Measurements from ENCODE around the gene DDB1.

DDB1 gene

DNA sequence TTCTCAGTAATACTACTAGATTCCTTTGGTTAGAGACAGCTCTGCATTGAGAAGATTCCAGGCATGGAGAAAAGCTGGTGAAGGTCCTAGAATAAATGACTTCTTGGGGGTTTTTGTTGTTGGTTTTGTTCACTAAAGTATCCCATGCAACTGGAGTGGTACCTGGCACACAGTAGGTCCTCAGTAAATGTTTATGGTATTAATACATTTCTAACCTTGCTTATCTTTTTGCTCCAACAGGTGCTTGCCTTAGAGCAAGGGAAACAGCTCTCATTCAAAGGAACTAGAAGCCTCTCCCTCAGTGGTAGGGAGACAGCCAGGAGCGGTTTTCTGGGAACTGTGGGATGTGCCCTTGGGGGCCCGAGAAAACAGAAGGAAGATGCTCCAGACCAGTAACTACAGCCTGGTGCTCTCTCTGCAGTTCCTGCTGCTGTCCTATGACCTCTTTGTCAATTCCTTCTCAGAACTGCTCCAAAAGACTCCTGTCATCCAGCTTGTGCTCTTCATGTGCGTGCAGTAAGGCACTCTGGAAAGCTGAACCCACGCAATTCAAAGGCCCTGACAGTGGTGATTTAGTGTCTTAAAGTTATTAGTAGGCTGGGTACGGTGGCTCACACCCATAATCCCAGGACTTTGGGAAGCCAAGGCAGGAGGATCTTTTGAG, 31.2 kb upstream of the DDB1 start:
- H3K36me3 ChIP-seq (ENCODE audit: control insufficient read depth in 1 of 2, insufficient read depth in 2 of 2, low read length in 2 of 2): peaks cover 40 to 51% of the 10 kb centered on the region in 2 donors
- no peaks in the 10 kb centered on the region for H3K27me3 ChIP-seq (ENCODE audit: low read depth, low read length)
- H3K4me3 ChIP-seq (ENCODE audit: low read depth in 1 of 2, low read length in 2 of 2): no peak overlapping the region
- peaks cover 0 to 22% of the 10 kb centered on the region in 2 donors for H3K4me1 ChIP-seq (ENCODE audit: control insufficient read depth in 1 of 2, insufficient read depth in 2 of 2, low read length in 2 of 2)
- no peak overlapping the region for H3K27ac ChIP-seq (ENCODE audit: low read length)
- no peaks in the 10 kb centered on the region for H3K9me3 ChIP-seq (ENCODE audit: control insufficient read depth in 1 of 2, low read length in 2 of 2)

DNA sequence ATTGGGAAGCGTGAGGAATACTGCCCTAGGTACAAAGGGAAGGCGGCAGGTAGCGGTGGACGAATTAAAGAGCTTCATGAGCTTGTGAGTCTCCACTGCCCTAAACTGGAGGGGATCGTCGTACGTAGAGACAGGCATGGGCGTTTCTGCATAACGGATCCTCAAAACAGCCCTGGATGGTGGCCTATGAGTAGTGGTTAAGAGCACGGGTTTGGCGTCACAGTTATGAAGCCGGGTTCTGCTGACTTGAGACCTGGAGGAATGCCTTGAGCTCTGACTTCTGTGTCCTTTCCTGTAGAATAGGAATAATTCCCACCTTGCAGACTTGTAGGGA, 29.6 kb upstream of the DDB1 start:
- Histone ChIP-seq H3K4me1 (ENCODE audit: control insufficient read depth in 1 of 2, insufficient read depth in 2 of 2, low read length in 2 of 2) (peaks cover 0 to 22% of the 10 kb centered on the region in 2 donors), H3K27ac (ENCODE audit: low read length) (peak overlapping the region; percentile 96), H3K4me3 (ENCODE audit: low read depth in 1 of 2, low read length in 2 of 2) (peak overlapping the region; percentile 78 to 84), H3K36me3 (ENCODE audit: control insufficient read depth in 1 of 2, insufficient read depth in 2 of 2, low read length in 2 of 2) (peaks cover 27 to 36% of the 10 kb centered on the region in 2 donors), H3K9me3 (ENCODE audit: control insufficient read depth in 1 of 2, low read length in 2 of 2) (no peaks in the 10 kb centered on the region), H3K27me3 (ENCODE audit: low read depth, low read length) (no peaks in the 10 kb centered on the region)

DNA sequence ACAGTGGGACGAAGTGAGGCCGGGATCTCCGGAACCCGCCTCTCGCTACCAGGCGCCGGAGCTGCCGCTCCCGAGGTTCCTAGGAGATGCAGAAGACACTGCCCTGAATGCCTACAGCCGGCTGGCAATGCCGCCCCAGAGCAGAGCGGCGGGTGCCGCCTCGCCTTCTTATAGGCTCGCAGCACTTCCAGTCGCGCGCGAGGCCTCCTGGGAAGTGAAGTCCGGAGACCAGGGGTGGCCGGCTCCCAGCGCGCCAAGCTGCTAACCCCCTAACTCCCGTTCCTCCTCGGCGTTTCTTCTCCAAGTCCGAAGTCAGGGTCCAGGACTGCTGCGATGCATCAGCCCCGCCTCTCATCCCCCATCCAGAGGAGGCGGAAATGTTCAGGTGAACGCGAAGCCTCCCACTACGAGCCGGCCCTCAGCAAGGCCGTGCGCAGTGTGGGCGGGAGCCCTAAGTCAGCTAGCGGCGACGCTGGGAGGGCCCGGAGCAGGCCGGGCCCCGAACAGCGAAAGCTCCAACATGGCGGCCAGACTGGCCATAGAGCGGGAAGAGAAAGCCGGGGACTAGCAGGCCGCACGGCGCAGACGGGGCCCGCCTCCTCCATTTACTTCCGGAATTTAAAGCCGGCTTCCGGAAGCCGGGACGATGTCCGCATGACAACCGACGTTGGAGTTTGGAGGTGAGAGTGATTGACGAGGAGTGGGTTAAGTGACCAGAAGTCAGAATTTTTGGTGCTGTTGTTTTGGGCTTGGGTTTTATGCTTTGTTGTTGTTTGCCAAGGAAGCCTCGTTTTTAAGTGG, 29.0 kb upstream of the DDB1 start, which contains the start of the genes CYB561A3 and TMEM138:
Gene CYB561A3, minus strand, starts transcription at position 142 of the 801 bp plus-strand sequence. CDS start 5,169 bp downstream, outside the sequence.
Gene TMEM138, plus strand, starts transcription at position 634 of the 801 bp plus-strand sequence. CDS start 2,017 bp downstream, outside the sequence.
- Histone ChIP-seq H3K27ac (ENCODE audit: low read length) (peak within 1 kb of the TSS; percentile 96), H3K36me3 (ENCODE audit: control insufficient read depth in 1 of 2, insufficient read depth in 2 of 2, low read length in 2 of 2) (peaks cover 21 to 34% of the 10 kb centered on the region in 2 donors), H3K27me3 (ENCODE audit: low read depth, low read length) (no peaks in the 10 kb centered on the region), H3K4me1 (ENCODE audit: control insufficient read depth in 1 of 2, insufficient read depth in 2 of 2, low read length in 2 of 2) (peaks cover 0 to 22% of the 10 kb centered on the region in 2 donors), H3K9me3 (ENCODE audit: control insufficient read depth in 1 of 2, low read length in 2 of 2) (no peaks in the 10 kb centered on the region), H3K4me3 (ENCODE audit: low read depth in 1 of 2, low read length in 2 of 2) (peak within 1 kb of the TSS; percentile 78 to 84)

DNA sequence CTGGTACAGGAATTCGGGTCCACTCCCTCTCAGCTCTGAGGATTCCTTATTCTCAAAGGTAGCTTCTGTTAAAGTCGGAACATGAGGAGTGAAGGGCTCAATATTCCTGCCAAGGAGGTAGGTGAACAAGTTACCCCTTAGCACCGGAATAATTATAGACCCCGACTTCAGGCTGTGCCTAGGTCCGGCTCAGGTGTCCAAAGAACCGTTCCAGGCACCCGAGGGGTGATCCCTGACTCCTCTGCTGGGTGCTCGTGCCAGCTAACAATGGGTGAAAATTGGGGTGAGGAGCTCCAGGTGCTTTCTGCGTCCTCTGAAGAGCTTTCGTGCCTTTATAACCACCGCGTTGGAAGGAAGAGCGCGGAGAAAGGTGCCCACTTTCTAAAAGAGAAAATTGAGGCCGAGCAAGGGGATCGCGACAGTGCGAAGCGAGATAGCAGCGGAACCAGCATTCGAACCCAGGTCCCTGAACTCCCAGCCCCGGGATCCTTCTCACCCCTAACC, 28.4 kb upstream of the DDB1 start:
- H3K27me3 ChIP-seq (ENCODE audit: low read depth, low read length): no peaks in the 10 kb centered on the region
- H3K4me1 ChIP-seq (ENCODE audit: control insufficient read depth in 1 of 2, insufficient read depth in 2 of 2, low read length in 2 of 2): peaks cover 0 to 25% of the 10 kb centered on the region in 2 donors
- peaks cover 18 to 29% of the 10 kb centered on the region in 2 donors for H3K36me3 ChIP-seq (ENCODE audit: control insufficient read depth in 1 of 2, insufficient read depth in 2 of 2, low read length in 2 of 2)
- H3K27ac ChIP-seq (ENCODE audit: low read length): peak overlapping the region; percentile 96
- H3K4me3 ChIP-seq (ENCODE audit: low read depth in 1 of 2, low read length in 2 of 2): peak overlapping the region; percentile 78 to 84
- no peaks in the 10 kb centered on the region for H3K9me3 ChIP-seq (ENCODE audit: control insufficient read depth in 1 of 2, low read length in 2 of 2)

DNA sequence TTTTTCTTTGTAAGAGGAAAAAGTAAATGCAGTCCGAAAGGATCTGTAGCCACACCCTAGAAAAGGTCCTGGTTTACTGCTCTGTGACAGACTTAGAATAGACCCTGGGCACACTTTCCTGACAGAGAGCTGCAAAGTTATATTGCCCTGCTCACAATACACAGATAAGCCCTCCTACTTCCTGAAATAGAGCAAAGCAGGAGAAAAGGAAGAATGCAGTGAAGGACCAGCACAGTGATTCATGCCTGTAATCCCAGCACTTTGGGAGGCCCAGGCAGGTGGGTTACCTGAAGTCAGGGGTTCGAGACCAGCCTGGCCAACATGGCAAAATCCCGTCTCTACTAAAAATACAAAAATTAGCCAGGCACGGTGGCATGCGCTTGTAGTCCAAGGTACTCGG, 26.6 kb upstream of the DDB1 start:
- no peak overlapping the region for H3K27ac ChIP-seq (ENCODE audit: low read length)
- H3K4me3 ChIP-seq (ENCODE audit: low read depth in 1 of 2, low read length in 2 of 2): no peak overlapping the region
- H3K36me3 ChIP-seq (ENCODE audit: control insufficient read depth in 1 of 2, insufficient read depth in 2 of 2, low read length in 2 of 2): peaks cover 10 to 16% of the 10 kb centered on the region in 2 donors
- H3K9me3 ChIP-seq (ENCODE audit: control insufficient read depth in 1 of 2, low read length in 2 of 2): no peaks in the 10 kb centered on the region
- H3K4me1 ChIP-seq (ENCODE audit: control insufficient read depth in 1 of 2, insufficient read depth in 2 of 2, low read length in 2 of 2): peaks cover 0 to 25% of the 10 kb centered on the region in 2 donors
- H3K27me3 ChIP-seq (ENCODE audit: low read depth, low read length): no peaks in the 10 kb centered on the region

DNA sequence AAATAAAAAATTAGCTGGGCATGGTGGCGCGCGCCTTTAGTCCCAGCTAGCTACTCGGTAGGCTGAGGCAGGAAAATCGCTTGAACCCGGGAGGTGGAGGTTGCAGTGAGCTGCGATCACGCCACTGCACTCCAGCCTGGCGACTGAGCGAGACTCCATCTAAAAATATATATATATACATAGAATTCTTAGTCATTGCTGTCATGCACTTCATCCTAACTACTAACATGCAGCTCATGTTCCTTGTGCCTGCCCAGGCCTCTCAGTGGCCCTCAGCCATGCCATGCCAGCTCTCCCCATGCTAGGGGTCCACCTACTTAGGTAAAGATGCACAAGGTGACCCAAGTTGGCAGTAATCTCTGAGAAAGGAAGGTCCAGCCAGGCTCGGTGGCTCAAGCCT, 25.7 kb upstream of the DDB1 start:
- H3K36me3 ChIP-seq (ENCODE audit: control insufficient read depth in 1 of 2, insufficient read depth in 2 of 2, low read length in 2 of 2): peaks cover 3 to 14% of the 10 kb centered on the region in 2 donors
- H3K27ac ChIP-seq (ENCODE audit: low read length): no peak overlapping the region
- no peaks in the 10 kb centered on the region for H3K27me3 ChIP-seq (ENCODE audit: low read depth, low read length)
- H3K4me1 ChIP-seq (ENCODE audit: control insufficient read depth in 1 of 2, insufficient read depth in 2 of 2, low read length in 2 of 2): peaks cover 0 to 24% of the 10 kb centered on the region in 2 donors
- no peaks in the 10 kb centered on the region for H3K9me3 ChIP-seq (ENCODE audit: control insufficient read depth in 1 of 2, low read length in 2 of 2)
- no peak overlapping the region for H3K4me3 ChIP-seq (ENCODE audit: low read depth in 1 of 2, low read length in 2 of 2)

DNA sequence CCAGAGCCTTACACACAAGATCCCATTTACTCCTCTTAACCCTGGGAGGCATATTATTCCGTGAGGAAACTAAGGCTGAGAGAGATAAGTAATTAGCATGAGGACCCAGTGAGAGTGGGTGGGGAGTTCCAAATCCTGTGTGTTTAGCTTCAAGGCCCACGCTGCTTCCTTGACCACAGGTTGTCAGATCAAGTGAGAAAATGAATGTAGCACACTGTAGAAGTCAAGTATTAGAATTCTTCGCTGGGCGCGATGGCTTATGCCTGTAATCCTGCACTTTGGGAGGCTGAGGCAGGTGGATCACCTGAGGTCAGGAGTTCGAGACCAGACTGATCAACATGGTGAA, 25.0 kb upstream of the DDB1 start:
- no peaks in the 10 kb centered on the region for H3K27me3 ChIP-seq (ENCODE audit: low read depth, low read length)
- H3K9me3 ChIP-seq (ENCODE audit: control insufficient read depth in 1 of 2, low read length in 2 of 2): no peaks in the 10 kb centered on the region
- peaks cover 0 to 17% of the 10 kb centered on the region in 2 donors for H3K4me1 ChIP-seq (ENCODE audit: control insufficient read depth in 1 of 2, insufficient read depth in 2 of 2, low read length in 2 of 2)
- no peak overlapping the region for H3K27ac ChIP-seq (ENCODE audit: low read length)
- H3K4me3 ChIP-seq (ENCODE audit: low read depth in 1 of 2, low read length in 2 of 2): no peak overlapping the region
- H3K36me3 ChIP-seq (ENCODE audit: control insufficient read depth in 1 of 2, insufficient read depth in 2 of 2, low read length in 2 of 2): peaks cover 7 to 20% of the 10 kb centered on the region in 2 donors

DNA sequence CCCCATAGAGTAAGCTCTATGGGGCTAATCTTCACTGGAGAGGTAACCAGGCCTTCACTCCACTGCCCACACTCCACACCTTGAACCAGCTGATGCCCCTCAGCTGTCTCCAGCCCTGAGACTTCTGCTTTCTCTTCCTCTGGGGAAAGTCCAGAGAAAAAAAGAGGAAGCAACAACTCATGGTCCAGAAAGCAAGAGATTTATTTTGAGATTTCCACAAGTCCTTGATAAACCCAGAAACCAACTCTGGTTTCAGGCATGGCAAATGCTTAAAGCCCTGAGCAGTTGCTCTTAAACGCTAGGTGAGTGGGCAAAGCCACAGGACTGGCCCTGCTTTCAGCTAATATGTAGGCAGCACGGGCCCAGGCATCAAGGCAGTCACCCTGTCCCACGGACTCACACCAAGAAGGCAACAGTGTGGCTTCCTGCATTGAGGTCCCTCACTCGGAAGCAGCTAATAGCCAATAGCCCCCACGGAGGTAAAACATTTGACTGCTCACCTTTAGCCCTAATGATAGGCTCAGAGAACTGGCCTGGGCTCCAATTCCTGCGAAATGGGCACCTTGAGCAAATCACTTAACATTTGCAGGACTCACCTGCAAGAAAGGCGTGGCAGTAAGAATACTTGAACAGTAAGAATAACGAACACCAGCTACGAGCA, 24.5 kb upstream of the DDB1 start:
- Histone ChIP-seq H3K27ac (ENCODE audit: low read length) (no peak overlapping the region), H3K27me3 (ENCODE audit: low read depth, low read length) (no peaks in the 10 kb centered on the region), H3K4me3 (ENCODE audit: low read depth in 1 of 2, low read length in 2 of 2) (no peak overlapping the region), H3K36me3 (ENCODE audit: control insufficient read depth in 1 of 2, insufficient read depth in 2 of 2, low read length in 2 of 2) (peaks cover 9 to 25% of the 10 kb centered on the region in 2 donors), H3K9me3 (ENCODE audit: control insufficient read depth in 1 of 2, low read length in 2 of 2) (no peaks in the 10 kb centered on the region), H3K4me1 (ENCODE audit: control insufficient read depth in 1 of 2, insufficient read depth in 2 of 2, low read length in 2 of 2) (peaks cover 0 to 14% of the 10 kb centered on the region in 2 donors)

DNA sequence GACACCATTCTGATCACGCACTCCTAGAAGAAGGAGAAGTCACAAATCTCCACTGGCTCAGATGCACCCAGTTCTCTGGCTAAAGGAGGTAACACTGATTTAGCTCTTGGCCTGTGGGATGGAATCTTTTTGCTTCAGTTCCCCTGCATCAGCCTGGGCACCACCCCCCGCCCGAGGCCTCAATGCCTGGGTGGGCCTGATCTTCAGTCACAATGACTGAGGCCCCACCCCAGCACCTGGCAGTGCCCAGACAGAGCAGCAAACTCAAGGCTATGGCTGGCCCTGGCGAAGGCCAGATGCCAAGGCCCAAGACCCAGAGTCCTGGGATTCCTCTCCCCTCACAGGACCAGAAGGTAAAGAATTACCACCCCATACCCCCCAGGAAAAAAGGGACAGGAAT, 23.8 kb upstream of the DDB1 start:
- Histone ChIP-seq H3K4me1 (ENCODE audit: control insufficient read depth in 1 of 2, insufficient read depth in 2 of 2, low read length in 2 of 2) (peaks cover 0 to 14% of the 10 kb centered on the region in 2 donors), H3K36me3 (ENCODE audit: control insufficient read depth in 1 of 2, insufficient read depth in 2 of 2, low read length in 2 of 2) (peaks cover 9 to 29% of the 10 kb centered on the region in 2 donors), H3K27me3 (ENCODE audit: low read depth, low read length) (no peaks in the 10 kb centered on the region), H3K4me3 (ENCODE audit: low read depth in 1 of 2, low read length in 2 of 2) (no peak overlapping the region), H3K27ac (ENCODE audit: low read length) (no peak overlapping the region), H3K9me3 (ENCODE audit: control insufficient read depth in 1 of 2, low read length in 2 of 2) (no peaks in the 10 kb centered on the region)

DNA sequence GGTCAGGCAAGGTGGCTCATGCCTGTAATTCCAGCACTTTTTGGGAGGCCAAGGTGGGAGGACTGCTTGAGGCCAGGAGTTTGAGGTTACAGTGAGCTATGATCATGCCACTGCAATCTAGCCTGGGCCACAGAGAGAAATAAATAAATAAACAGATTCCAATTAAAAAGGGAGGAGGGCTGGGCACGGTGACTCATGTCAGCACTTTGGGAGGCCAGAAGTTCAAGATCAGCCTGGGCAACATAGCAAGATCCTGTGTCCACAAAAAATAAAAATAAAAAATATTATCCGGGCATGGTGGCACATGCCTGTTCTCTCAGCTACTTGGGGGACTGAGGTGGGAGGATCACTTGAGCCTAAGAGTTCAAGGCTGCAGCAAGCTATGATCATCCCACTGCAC, 21.3 kb upstream of the DDB1 start:
- Histone ChIP-seq H3K27me3 (ENCODE audit: low read depth, low read length) (no peaks in the 10 kb centered on the region), H3K9me3 (ENCODE audit: control insufficient read depth in 1 of 2, low read length in 2 of 2) (no peaks in the 10 kb centered on the region), H3K36me3 (ENCODE audit: control insufficient read depth in 1 of 2, insufficient read depth in 2 of 2, low read length in 2 of 2) (peaks cover 26 to 51% of the 10 kb centered on the region in 2 donors), H3K4me1 (ENCODE audit: control insufficient read depth in 1 of 2, insufficient read depth in 2 of 2, low read length in 2 of 2) (peaks cover 0 to 3% of the 10 kb centered on the region in 2 donors), H3K27ac (ENCODE audit: low read length) (no peak overlapping the region), H3K4me3 (ENCODE audit: low read depth in 1 of 2, low read length in 2 of 2) (no peak overlapping the region)

Data from muscle layer of duodenum (tissue), 2 donors.